Measurements from ENCODE around the gene ZNF224.

ZNF224 gene

DNA sequence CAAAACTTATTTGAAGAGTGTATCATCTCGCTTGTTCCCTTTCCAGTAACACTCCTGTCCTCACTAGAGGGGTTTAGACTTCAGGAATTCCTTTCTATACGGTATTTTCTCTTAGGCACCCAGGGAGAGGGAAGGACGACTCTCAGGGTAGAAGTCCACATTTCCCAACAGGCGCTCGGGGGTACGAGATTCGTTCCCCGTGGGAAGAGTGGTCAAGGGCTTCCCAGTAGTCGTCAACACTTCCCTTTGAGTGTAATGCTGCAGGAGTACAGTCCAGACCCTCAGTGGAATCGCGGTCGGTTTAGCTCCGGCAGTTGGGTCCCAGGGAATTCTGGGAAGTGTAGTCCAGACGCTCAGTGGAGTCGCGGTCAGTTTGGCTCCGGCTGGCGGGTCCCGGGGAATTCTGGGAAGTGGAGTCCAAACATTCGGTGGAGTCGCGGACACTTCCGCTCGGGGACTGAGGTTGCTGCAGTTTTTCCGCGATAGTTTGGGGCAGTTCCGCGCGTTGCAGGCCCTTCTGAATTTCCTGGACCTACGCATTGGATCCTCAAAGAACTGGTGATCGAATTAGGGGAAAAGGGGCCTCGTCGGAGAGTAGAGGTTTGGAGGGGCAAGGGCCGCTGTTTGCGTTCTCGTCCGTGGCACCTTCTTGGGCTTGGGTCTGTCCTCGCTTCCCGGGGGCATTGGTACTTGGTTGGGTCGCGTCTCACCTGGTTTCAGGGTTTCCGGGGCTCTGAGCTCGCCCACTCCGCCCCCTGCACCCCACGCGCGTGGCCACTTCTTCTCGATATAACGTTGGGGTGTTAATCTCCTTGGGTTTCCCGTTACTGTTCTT, at the start of gene ZNF224:
TSS of gene ZNF224 (plus strand) at position 431 of the 835 bp plus-strand sequence. CDS start 3,513 bp downstream, outside the sequence.
- TF ChIP-seq POLR2A (IDR thresholded peaks at IDR 0.05; ENCODE audit: low read length) (peak; percentile 61), GATA1 (IDR thresholded peaks at IDR 0.05; ENCODE audit: low read depth, low read length) (no peak)
- DNase-seq, result peak; percentile 92 to 93

- peak; percentile 48 to 59 for DNase-seq
- TF ChIP-seq POLR2A (IDR thresholded peaks at IDR 0.05; ENCODE audit: low read length) (peak; percentile 44), GATA1 (IDR thresholded peaks at IDR 0.05; ENCODE audit: low read depth, low read length) (no peak)
Observed at GRCh38 chr19:44050740-44051649, 43.2 kb upstream of the ZNF224 start.

- TF ChIP-seq GATA1 (IDR thresholded peaks at IDR 0.05; ENCODE audit: low read depth, low read length) (no peak), POLR2A (IDR thresholded peaks at IDR 0.05; ENCODE audit: low read length) (peak; percentile 41)
- DNase-seq, result peak; percentile 77 to 80
Observed at GRCh38 chr19:44051650-44052402, 42.3 kb upstream of the ZNF224 start, which contains the start of gene ZNF223. Gene ZNF223 (plus strand): TSS chr19:44052036. CDS start chr19:44055177, 3,141 bp downstream.

DNA sequence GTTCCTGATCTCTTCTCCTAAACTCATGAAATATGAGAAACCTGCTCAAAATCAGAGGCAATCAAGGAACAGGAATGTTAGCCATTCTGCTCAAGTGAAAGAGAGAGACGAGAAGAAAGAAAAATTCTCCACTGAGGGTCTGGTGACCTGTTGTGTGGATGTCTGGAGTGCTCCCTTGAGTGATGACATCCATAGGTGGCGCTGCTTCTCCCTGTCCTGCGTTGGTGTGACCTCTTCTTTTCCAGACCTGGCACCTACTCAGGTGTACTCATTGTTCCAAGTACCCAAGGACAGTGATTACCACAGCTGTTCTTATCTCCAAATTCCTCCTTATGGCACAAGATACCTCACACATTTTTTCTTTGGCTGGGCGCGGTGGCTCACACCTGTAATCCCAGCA, 38.3 kb upstream of the ZNF224 start:
- DNase-seq, result no peak
- TF ChIP-seq GATA1 (IDR thresholded peaks at IDR 0.05; ENCODE audit: low read depth, low read length) (no peak), POLR2A (IDR thresholded peaks at IDR 0.05; ENCODE audit: low read length) (no peak)

GRCh38 chr19:44059229-44059628, 34.9 kb upstream of the ZNF224 start:
- TF ChIP-seq POLR2A (IDR thresholded peaks at IDR 0.05; ENCODE audit: low read length) (no peak), GATA1 (IDR thresholded peaks at IDR 0.05; ENCODE audit: low read depth, low read length) (no peak)
- no peak for DNase-seq

DNA sequence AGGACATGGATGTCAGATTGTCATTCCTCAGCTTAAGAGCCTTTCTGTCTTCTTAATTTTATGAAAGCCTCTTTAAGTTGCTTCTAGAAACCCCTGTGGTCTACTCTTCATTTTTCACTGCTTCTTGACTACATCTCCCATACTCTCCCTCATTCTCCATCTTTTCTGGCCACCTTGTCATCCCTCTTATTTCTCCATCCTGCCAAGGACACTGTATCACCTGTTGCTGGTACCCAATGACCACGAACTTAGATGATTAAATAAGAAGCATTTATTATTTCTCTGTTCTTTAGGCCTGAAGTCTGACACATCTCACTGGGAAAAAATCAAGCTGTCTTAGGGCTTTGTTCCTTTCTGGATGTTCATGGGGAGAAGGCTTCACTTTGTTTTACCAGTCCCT, 33.1 kb upstream of the ZNF224 start:
- TF ChIP-seq POLR2A (IDR thresholded peaks at IDR 0.05; ENCODE audit: low read length) (no peak), GATA1 (IDR thresholded peaks at IDR 0.05; ENCODE audit: low read depth, low read length) (no peak)
- no peak for DNase-seq

GRCh38 chr19:44066305-44066704, 27.9 kb upstream of the ZNF224 start:
- no peak for DNase-seq

DNA sequence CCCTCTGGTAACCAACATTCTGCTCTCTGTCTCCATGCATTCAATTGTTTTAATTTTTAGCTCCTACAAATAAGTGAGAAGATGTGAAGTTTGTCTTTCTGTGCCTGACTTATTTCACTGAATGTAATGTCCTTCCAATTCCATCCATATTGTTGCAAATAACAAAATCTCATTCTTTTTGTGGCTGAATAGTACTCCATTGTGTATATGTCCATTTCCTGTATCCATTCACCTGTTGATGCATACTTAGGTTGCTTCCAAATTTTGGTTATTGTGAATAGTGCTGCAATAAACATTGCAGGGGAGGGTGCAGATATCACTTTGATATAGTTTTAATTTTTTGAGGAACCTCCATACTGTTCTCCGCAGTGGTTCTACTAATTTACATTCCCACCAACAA, 24.7 kb upstream of the ZNF224 start:
- DNase-seq, result no peak
- TF ChIP-seq GATA1 (IDR thresholded peaks at IDR 0.05; ENCODE audit: low read depth, low read length) (no peak), POLR2A (IDR thresholded peaks at IDR 0.05; ENCODE audit: low read length) (no peak)

More at GRCh38 chr19:44066305-44066704, 27.9 kb upstream of the ZNF224 start:
- TF ChIP-seq POLR2A (IDR thresholded peaks at IDR 0.05; ENCODE audit: low read length) (no peak), GATA1 (IDR thresholded peaks at IDR 0.05; ENCODE audit: low read depth, low read length) (no peak)

DNA sequence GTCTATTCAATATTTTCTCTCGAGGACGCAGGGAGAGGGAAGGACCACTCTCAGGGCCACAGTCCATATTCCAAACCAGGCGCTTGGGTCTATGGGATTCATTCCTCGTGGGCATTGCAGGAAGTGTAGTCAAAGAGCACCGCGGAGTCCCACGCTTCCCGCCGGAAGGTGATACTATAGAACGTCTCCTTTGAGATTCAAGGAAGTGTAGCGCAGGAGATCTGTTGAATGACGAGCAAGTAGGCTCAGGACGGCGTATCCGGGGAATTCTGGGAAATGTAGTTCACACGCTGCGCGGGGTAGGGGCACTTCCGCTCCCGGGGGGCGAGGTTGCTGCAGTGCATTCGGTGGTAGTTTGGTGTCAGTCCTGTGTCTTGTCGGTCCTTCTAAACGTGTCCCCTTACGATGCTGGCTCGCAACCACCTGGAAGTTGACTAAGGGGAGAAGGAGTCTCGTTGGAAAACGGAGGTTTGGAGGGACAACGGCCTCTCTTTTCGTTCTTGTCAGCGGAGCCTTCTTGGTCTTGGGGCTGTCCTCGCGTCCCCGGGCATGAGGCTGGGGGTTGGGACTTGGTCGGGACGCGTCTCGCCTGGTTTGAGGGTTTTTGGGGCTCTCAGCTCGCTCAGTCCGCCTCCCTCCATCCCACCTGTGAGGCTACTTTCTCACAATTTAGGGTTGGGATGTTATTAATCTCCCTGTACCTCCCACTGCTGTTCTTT, 22.2 kb upstream of the ZNF224 start, which contains the start of gene ZNF284:
TSS of gene ZNF284 (plus strand) at position 336 of the 719 bp plus-strand sequence. CDS start 4,231 bp downstream, outside the sequence.
- TF ChIP-seq POLR2A (IDR thresholded peaks at IDR 0.05; ENCODE audit: low read length) (peak; percentile 65), GATA1 (IDR thresholded peaks at IDR 0.05; ENCODE audit: low read depth, low read length) (no peak)

GRCh38 chr19:44072543-44073401, 21.4 kb upstream of the ZNF224 start:
- no peak for TF ChIP-seq POLR2A (IDR thresholded peaks at IDR 0.05; ENCODE audit: low read length)
- TF ChIP-seq GATA1 (IDR thresholded peaks at IDR 0.05; ENCODE audit: low read depth, low read length), result no peak
- DNase-seq, result peak in 1 of 2 experiments; percentile 33

More for the DNA sequence above, 22.2 kb upstream of the ZNF224 start, which contains the start of gene ZNF284:
- DNase-seq, result peak; percentile 88 to 90

GRCh38 chr19:44076325-44076724, 17.8 kb upstream of the ZNF224 start:
- no peak for DNase-seq
- TF ChIP-seq GATA1 (IDR thresholded peaks at IDR 0.05; ENCODE audit: low read depth, low read length) (no peak), POLR2A (IDR thresholded peaks at IDR 0.05; ENCODE audit: low read length) (no peak)

GRCh38 chr19:44092108-44092507, 2.1 kb upstream of the ZNF224 start:
- DNase-seq, result no peak
- TF ChIP-seq POLR2A (IDR thresholded peaks at IDR 0.05; ENCODE audit: low read length) (no peak), GATA1 (IDR thresholded peaks at IDR 0.05; ENCODE audit: low read depth, low read length) (no peak)
